K562 (cell line): ENCODE measurements around the gene METAP2.

Experiments
- DMBX1 ChIP-seq: fragments of 250-450 bp; sonication (Bioruptor Pico); IDR thresholded peaks from 2 replicates; pipeline ENCODE4 v1.8.0; 2022; ENCODE audit warnings: inconsistent platforms, mild to moderate bottlenecking, moderate library complexity, borderline replicate concordance
- NFRKB ChIP-seq: fragments of 450-650 bp; IDR thresholded peaks from 2 replicates; pipeline ENCODE4 v1.6.1; 2016; ENCODE audit warnings: low read depth
- YY1 ChIP-seq, 3 experiments: IDR thresholded peaks; 2 replicates each; pipeline ENCODE4 v1.6.1; 2011; ENCODE audit warnings: low read length in 2 of 3, mild to moderate bottlenecking in 2 of 3, moderate library complexity in 2 of 3, borderline replicate concordance in 1 of 3, control low read depth in 1 of 3, low read depth in 1 of 3; ENCODE audit not compliant: insufficient read depth in 3 of 3, insufficient replicate concordance in 2 of 3, control insufficient read depth in 1 of 3, insufficient read length in 1 of 3; ENCODE audit errors: extremely low read depth in 1 of 3
- TF ChIP-seq, protein P1 (sequence below), 2 experiments: fragments of 200-800 bp in 1 of 2; sonication (Bioruptor generic) in 1 of 2; sonication (generic) in 1 of 2; formaldehyde crosslinking in 1 of 2; IDR thresholded peaks in 1 of 2; conservative IDR thresholded peaks in 1 of 2; 2 replicates each; pipeline versions ENCODE4 v1.5.0 to v1.6.1; 2016 to 2020; ENCODE audit warnings: missing compliant biosample characterization in 1 of 2, missing genetic modification characterization in 1 of 2, missing genetic modification reagents in 1 of 2

DNA sequence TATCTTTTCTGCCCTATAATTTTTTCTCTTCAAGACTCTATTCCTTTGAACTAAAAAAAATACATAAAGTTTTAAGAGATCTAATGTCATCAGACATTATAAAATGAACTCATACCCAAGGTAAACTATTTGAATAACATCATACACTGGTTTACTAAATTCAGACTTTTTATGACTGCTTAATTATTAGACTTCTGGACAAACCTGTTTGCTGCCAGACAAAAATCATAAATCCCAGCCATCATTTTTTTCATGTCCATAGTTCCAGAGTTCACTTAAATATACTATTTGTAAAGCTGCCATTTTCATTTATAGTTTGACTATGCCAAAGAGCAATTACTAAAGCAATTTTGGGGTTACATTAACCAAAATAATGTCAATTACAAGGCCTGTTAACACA, 43.3 kb downstream of the METAP2 start:
- no peak for TF ChIP-seq DMBX1
- no peak for TF ChIP-seq NFRKB
- no peak for TF ChIP-seq YY1 (IDR thresholded peaks at IDR 0.05; ENCODE audit: borderline replicate concordance in 1 of 3, control insufficient read depth in 1 of 3, extremely low read depth in 1 of 3, insufficient read depth in 3 of 3, insufficient read length in 1 of 3, insufficient replicate concordance in 2 of 3, low read depth in 1 of 3, low read length in 2 of 3)
- TF ChIP-seq, protein P1, sequence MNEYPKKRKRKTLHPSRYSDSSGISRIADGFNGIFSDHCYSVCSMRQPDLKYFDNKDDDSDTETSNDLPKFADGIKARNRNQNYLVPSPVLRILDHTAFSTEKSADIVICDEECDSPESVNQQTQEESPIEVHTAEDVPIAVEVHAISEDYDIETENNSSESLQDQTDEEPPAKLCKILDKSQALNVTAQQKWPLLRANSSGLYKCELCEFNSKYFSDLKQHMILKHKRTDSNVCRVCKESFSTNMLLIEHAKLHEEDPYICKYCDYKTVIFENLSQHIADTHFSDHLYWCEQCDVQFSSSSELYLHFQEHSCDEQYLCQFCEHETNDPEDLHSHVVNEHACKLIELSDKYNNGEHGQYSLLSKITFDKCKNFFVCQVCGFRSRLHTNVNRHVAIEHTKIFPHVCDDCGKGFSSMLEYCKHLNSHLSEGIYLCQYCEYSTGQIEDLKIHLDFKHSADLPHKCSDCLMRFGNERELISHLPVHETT (CRISPR knock-in tag; conservative IDR thresholded peaks at IDR 0.05 in 1 of 2, IDR thresholded peaks at IDR 0.05 in 1 of 2) = no peak
